Stimulated activated memory B cell treated with anti-CD40 and anti-IgM and Interleukin-4, amounts not matched to agents 10 μg/mL and 1 μg/mL and 100 μg/mL, for 72 hours (primary cell): ENCODE results near the gene LBR.
"Not testable (repeated sequence)": the region's sequence is repeated elsewhere in the genome, so short reads cannot be mapped to it uniquely, and the experiment has no call there.

Source experiments
- ATAC-seq: fragments of 150-1000 bp; cut with Tn5 transposase; 2 replicates; pipeline ENCODE4 v1.10.0; 2021
- H3K27ac Mint-ChIP-seq: one replicate; pipeline ENCODE4 v1.8.0; 2022; ENCODE audit warnings: mild to moderate bottlenecking, mixed read lengths
- H3K27me3 Mint-ChIP-seq: one replicate; pipeline ENCODE4 v1.8.0; 2022; ENCODE audit warnings: mixed read lengths
- H3K36me3 Mint-ChIP-seq: one replicate; pipeline ENCODE4 v1.8.0; 2022; ENCODE audit warnings: mixed read lengths
- H3K4me1 Mint-ChIP-seq: one replicate; pipeline ENCODE4 v1.8.0; 2022; ENCODE audit warnings: mixed read lengths
- H3K4me3 Mint-ChIP-seq: one replicate; pipeline ENCODE4 v1.8.0; 2022; ENCODE audit warnings: mild to moderate bottlenecking, moderate library complexity, mixed read lengths
- H3K9me3 Mint-ChIP-seq: one replicate; pipeline ENCODE4 v1.8.0; 2022; ENCODE audit warnings: mixed read lengths

LBR gene

DNA sequence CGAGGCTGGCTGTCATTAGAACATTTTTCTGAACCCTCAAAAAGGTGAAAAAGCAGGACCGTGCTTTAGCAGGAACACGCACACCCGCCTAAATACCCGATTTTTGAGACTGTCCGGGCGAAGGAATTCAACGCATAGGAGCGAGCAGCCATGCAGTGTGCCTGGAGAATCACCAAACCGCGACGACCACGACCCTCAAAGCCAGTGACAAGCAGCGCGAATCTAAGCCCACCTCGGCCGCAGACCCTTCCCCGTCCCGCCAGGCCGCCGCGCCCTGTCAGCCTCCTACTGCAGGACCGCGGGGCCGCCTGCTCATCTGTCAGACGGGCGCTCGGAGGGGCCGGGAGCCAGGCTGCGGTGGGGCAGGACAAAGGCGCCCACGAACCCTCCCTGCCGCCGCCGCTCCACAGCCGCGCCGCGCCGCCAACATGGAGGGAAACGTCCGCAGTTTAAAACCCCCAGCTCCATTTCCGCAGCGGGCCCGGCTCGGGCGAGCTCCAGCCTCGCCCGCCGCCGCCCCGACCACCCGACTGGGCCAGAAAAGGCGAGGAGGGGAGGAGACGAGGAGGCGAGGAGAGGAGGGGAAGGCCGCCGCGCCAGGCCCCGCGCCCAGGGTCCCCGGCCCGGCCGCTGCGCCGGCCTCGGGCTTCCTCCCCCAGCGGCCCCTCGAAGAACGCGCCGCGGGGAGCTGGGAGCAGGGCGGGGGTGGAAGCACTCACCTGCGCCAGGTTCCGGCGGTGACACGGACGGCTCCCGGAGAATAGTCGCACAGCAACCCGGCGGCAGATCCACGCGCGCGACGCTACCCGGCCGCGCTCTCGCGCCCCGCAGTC lies at the start of gene LBR:
Gene LBR, minus strand, starts transcription at position 804 of the 833 bp plus-strand sequence. CDS start 3,963 bp downstream, outside the sequence.
- Mint-ChIP-seq H3K9me3 (no peaks in the 10 kb centered on the region), H3K36me3 (peaks cover 9% of the 10 kb centered on the region), H3K27me3 (no peaks in the 10 kb centered on the region), H3K4me1 (peaks cover 41% of the 10 kb centered on the region), H3K27ac (peak within 1 kb of the TSS; percentile 46), H3K4me3 (peak within 1 kb of the TSS; percentile 86)
- peak; percentile 69 for ATAC-seq

DNA sequence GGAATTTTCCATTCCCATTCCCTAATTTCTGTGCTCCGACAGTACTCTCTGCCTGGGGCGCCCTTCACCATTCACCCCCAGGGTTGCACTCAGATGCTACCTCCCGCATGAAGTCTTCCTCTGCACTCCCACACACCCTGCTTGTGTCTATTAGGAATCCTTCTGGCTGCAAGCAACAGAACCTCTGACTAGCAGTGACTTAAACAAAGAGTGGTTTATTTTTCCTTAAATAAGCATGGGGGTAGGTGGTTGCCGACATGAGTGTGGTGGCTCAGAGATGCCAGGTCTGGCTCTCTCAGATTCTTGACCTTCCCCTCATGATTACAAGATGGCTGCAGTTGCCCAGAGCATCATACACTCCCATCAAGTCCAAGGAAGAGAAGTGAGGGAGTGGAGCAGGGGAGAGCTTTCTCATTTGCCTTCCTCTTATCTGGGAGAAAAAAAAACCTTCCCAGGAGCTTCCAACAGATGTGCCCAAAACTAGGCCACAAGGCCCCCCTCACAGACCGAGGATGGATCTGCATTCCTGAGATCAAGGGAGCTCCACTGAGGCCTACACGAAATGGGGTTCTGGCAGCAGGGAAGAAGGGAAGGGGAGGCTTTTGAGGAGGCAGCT lies 49.6 kb upstream of the LBR start:
- H3K36me3 Mint-ChIP-seq, result no peaks in the 10 kb centered on the region
- H3K27ac Mint-ChIP-seq, result peak overlapping the region; percentile 54
- H3K4me3 Mint-ChIP-seq, result no peak overlapping the region
- peaks cover 53% of the 10 kb centered on the region for H3K4me1 Mint-ChIP-seq
- no peaks in the 10 kb centered on the region for H3K27me3 Mint-ChIP-seq
- ATAC-seq, result no peak
- no peaks in the 10 kb centered on the region for H3K9me3 Mint-ChIP-seq

DNA sequence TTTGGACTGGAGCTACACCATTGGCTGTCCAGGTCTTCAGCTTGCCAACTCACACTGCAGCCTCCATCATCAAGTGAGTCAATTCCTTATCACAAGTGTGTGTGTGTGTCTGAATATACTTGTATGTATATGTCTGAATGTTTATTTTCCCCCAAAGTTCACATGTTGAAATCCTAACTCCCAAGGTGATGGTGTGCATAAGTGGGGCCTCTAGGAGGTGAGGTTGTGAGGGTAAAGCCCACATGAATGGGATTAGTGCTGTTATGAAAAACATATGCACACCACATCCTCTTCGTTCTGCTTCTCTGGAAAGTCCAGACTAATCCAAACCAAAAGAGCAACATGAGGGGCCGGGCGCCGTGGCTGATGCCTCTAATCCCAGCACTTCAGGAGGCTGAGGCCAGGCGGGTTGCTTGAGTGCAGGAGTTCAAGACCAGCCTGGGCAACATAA lies 48.7 kb upstream of the LBR start:
- no peak overlapping the region for H3K27ac Mint-ChIP-seq
- H3K4me1 Mint-ChIP-seq, result peaks cover 48% of the 10 kb centered on the region
- H3K27me3 Mint-ChIP-seq, result no peaks in the 10 kb centered on the region
- no peaks in the 10 kb centered on the region for H3K36me3 Mint-ChIP-seq
- ATAC-seq, result no peak
- no peaks in the 10 kb centered on the region for H3K9me3 Mint-ChIP-seq
- no peak overlapping the region for H3K4me3 Mint-ChIP-seq

DNA sequence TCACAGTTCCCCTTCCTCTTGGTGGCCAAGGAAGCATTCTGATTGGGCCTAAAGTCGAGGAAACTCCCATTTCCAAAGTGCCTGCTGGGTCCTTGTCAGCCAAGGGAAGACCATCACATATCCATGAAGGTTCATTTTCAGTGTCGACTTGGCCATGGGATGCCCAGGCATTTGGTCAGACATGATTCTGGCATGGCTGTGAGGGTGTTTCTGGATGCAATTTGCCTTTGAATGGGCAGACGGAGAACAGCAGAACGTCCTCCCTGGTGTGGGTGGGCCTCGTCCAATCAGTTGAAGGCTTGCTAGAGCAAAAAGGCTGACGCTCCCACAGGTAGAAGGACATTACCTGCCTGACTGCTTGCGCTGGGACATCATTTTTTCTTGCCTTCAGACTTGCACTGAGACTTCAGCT lies 48.3 kb upstream of the LBR start:
- H3K4me3 Mint-ChIP-seq, result no peak overlapping the region
- no peaks in the 10 kb centered on the region for H3K36me3 Mint-ChIP-seq
- no peaks in the 10 kb centered on the region for H3K9me3 Mint-ChIP-seq
- no peak overlapping the region for H3K27ac Mint-ChIP-seq
- ATAC-seq, result no peak
- H3K4me1 Mint-ChIP-seq, result peaks cover 46% of the 10 kb centered on the region
- H3K27me3 Mint-ChIP-seq, result no peaks in the 10 kb centered on the region

DNA sequence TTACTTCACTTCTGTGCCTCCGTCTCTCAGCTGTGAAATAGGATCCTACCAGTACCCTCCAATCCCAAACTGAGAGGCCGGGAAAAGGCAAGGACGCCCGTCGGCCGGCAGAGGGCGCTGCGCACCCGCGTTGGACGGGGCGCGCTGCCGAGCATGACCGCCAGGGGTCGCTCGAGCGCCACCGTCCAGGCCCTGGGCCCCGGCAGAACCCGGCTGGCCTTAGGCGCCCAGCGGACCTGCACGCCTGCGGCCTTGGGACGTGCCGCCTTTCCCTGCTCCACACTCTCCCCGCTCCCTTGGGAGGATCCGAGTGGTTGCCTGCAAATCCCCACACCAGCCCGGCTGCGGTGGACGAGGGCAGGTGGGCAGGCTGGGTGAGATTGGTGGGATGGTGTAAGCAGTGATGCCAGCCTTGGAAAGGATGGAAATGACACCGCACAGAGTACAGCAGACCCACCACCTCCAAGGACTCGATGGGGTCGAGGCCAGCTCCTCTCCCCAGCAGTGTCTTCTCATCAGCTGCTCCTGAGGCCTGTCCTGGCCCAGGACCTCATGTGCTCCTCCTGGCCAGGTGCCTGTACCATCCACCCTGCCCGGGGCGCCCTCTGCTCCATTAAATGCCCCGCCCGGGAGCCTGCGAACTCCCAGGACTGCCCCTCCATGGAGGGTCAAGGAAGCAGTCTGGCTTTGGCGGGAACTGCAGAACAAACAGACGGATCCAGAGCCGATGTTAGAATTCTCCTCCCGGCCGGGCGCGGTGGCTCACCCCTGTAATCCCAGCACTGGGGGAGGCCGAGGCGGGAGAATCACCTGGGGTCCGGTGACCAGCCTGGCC lies 47.4 kb upstream of the LBR start:
- ATAC-seq, result peak; percentile 81
- no peaks in the 10 kb centered on the region for H3K36me3 Mint-ChIP-seq
- no peak overlapping the region for H3K27ac Mint-ChIP-seq
- H3K4me3 Mint-ChIP-seq, result no peak overlapping the region
- H3K9me3 Mint-ChIP-seq, result no peaks in the 10 kb centered on the region
- H3K4me1 Mint-ChIP-seq, result peaks cover 36% of the 10 kb centered on the region
- H3K27me3 Mint-ChIP-seq, result no peaks in the 10 kb centered on the region

DNA sequence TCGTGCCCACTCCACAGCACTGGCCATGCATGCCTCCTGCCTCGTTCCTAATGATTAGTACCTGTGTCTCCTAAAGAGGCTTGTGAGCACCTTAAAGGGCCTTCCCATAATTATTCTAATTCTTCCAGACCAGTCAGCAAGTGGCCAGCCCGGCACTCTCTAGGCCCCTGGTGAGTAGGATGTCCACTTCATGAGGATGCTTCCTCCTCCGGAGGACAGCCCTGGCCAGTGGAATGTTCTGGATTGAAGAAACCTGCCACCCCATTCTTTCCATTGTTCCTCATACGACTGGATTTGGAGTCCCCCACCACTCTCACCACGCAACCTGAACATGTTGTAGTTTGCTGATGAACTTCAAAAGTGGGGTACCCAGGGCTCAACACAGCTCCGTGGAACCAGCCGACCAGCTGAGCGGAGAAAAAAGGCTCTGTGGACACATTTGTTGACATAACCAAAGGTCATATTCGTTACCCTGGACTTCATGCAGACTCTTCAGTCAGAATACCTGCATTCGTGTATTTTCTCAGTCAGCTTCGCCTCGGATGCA lies 46.7 kb upstream of the LBR start:
- H3K27me3 Mint-ChIP-seq, result no peaks in the 10 kb centered on the region
- no peak for ATAC-seq
- H3K4me1 Mint-ChIP-seq, result peaks cover 32% of the 10 kb centered on the region
- no peaks in the 10 kb centered on the region for H3K9me3 Mint-ChIP-seq
- H3K36me3 Mint-ChIP-seq, result no peaks in the 10 kb centered on the region
- H3K27ac Mint-ChIP-seq, result no peak overlapping the region
- H3K4me3 Mint-ChIP-seq, result no peak overlapping the region

DNA sequence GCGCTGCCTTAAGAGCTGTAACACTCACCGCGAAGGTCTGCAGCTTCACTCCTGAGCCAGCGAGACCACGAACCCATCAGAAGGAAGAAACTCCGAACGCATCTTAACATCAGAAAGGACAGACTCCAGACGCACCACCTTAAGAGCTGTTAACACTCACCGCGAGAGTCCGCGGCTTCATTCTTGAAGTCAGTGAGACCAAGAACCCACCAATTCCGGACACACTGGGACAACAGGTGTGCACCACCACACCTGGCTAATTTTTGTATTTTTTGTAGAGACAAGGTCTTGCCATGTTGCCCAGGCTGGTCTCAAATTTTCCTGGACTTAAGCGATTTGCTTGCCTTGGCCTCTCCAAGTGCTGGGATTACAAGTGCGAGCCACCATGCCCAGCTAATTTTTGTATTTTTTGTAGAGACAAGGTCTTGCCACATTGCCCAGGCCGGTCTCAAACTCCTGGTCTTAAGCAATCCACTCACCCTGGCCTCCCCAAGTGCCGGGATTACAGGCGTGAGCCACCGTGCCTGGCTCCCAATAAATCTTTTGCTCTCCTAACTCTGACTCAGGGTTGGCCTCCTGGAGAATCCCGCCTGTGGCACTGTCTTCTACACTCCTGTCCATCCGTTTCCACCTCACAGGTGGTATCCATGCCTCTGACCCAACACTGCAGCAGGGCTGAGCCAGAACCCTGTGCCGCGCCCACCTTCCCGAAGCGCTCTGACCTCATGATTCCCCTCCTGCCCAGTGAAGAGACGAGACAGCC lies 46.0 kb upstream of the LBR start:
- H3K36me3 Mint-ChIP-seq, H3K9me3 Mint-ChIP-seq, H3K27ac Mint-ChIP-seq, ATAC-seq, H3K27me3 Mint-ChIP-seq, H3K4me3 Mint-ChIP-seq: not testable (repeated sequence)
- H3K4me1 Mint-ChIP-seq, result peaks cover 29% of the 10 kb centered on the region

DNA sequence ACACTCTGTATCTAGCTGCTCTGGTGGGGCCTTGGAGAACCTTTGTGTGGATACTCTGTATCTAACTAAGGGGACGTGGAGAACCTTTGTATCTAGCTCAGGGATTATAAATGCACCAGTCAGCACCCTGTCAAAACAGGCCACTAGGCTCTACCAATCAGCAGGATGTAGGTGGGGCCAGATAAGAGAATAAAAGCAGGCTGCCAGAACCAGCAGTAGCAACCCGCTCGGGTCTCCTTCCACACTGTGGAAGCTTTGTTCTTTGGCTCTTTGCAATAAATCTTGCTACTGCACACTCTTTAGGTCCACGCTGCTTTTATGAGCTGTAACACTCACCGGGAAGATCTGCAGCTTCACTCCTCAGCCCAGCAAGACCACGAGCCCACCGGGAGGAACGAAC lies 45.4 kb upstream of the LBR start:
- H3K36me3 Mint-ChIP-seq, H3K27ac Mint-ChIP-seq, H3K9me3 Mint-ChIP-seq, H3K27me3 Mint-ChIP-seq, H3K4me3 Mint-ChIP-seq, ATAC-seq: not testable (repeated sequence)
- H3K4me1 Mint-ChIP-seq, result peaks cover 29% of the 10 kb centered on the region

DNA sequence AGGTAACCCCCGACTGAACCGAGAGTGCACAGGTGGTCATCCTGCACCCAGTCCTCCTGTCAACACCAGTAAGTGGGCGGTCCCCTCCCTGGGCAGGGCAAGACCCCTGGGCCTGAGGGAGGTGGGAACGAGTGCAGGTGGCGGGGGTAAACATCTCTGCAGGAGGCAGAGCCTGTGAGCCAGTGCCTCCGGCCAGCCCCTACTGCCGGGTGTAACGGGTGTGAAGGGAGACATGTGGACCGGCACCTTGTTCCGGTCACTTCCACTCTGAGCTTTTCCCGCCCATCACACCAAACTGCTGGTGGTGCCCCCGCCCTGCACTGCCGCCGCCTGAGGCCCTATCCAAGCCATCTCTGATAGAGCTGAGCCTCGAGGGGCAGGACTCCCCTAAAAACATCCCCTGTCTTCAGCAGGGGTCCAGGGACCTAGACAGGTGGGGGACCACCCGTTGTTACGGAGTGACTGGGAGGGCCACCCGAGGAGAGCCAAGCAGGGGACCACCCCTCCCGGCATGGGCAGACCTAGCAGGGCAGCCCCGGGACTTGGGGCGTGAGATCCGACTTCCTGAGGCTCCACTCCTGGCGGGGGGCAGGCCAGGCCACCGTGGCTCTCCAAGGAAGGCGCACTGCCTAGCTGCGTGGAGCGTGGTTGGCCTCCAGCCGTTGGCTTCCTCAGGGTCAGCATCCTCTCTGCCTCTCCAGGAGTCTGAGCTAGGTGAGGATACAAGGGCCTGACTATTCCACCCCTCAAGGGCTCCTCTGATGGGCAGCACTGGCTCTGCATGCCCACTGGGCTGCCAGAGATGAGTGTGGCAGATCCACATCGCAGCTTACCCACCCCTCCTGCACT lies 43.8 kb upstream of the LBR start:
- Mint-ChIP-seq H3K4me3 (no peak overlapping the region), H3K4me1 (peaks cover 29% of the 10 kb centered on the region), H3K9me3 (no peaks in the 10 kb centered on the region), H3K27me3 (no peaks in the 10 kb centered on the region), H3K36me3 (no peaks in the 10 kb centered on the region), H3K27ac (no peak overlapping the region)
- ATAC-seq, result no peak

DNA sequence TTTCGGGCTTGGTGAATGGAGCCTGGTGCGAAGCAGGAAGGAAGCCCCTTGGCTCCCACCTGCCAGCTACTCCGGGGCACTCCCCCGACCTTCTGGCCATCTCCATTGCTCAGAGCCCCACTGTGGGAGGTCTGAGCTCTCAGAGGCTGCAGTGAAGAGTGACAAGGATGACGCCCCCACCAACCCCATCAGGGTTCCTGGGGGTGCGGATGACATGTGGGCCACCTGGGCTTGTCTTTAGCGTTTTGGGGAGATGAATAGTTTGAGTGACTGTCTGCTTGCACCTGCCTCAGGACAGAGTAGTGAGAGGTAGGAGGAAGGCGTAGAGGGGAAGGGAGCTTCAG lies 43.2 kb upstream of the LBR start:
- Mint-ChIP-seq H3K27me3 (no peaks in the 10 kb centered on the region), H3K36me3 (no peaks in the 10 kb centered on the region), H3K4me3 (no peak overlapping the region), H3K4me1 (peaks cover 31% of the 10 kb centered on the region), H3K27ac (no peak overlapping the region), H3K9me3 (no peaks in the 10 kb centered on the region)
- ATAC-seq, result no peak

DNA sequence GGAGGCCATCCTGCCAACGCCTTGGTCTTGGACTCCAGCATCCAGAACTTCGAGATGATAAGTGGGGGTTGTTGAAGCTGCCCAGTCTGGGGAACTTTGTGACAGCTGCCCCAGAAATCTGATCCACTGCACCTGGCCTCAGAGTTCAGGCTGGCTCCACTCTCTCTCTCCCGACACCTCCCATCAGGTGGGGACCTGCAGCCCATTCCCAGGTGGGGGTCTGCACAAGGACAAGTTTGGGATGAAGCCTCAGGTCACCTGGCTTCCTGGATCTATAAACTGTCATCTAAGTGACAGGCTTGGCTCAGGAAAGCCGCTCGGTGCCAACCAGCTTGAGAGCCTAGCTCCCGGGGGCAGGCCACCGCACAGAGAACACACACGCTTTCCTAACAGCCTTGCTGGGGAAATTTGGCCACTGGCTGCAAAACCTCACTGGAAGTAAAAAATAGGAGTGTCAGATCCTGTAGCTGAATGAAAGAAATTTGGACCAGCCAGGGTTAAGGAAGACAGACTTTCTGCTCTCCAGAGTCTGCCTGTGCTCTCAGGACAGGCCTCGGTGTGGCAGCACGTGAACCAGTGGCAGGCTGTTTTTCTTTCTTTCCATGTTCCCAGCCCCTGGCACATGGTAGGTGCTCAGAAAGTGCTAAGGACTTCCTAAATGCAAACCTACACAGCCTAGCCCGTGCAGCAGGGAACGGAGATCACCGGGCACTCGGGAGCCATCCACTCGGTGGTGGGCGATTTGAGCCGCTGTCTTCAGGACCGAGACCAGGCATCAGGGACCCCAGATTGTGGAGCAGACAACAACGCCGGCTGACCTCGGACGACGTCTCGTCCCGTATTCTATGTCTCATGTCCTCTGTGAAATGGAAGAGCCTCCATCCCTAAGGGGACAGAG lies 42.6 kb upstream of the LBR start:
- Mint-ChIP-seq H3K36me3 (no peaks in the 10 kb centered on the region), H3K4me1 (peaks cover 37% of the 10 kb centered on the region), H3K27ac (no peak overlapping the region), H3K4me3 (no peak overlapping the region), H3K9me3 (no peaks in the 10 kb centered on the region), H3K27me3 (no peaks in the 10 kb centered on the region)
- no peak for ATAC-seq

DNA sequence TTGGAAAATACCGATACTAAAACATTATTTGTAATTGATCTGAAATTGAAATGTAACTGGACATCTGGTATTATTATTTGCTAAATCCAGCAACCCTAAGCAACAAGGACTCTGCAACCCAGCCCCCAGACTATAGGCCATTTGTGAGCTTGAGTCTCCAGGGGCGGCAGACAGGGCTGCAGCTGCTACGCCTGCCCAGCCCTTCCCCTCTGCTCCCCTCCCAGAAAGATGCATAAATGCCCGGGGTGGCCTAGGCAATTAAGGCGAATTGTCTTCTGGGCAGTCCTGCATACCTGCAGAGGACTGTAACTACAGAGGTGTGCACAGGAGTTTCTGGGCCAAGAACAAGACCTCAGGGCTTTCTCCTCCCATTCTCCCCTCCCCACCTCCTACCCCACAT lies 41.2 kb upstream of the LBR start:
- no peaks in the 10 kb centered on the region for H3K9me3 Mint-ChIP-seq
- no peak overlapping the region for H3K4me3 Mint-ChIP-seq
- no peak for ATAC-seq
- no peaks in the 10 kb centered on the region for H3K27me3 Mint-ChIP-seq
- H3K36me3 Mint-ChIP-seq, result no peaks in the 10 kb centered on the region
- peaks cover 42% of the 10 kb centered on the region for H3K4me1 Mint-ChIP-seq
- H3K27ac Mint-ChIP-seq, result peak overlapping the region; percentile 98

DNA sequence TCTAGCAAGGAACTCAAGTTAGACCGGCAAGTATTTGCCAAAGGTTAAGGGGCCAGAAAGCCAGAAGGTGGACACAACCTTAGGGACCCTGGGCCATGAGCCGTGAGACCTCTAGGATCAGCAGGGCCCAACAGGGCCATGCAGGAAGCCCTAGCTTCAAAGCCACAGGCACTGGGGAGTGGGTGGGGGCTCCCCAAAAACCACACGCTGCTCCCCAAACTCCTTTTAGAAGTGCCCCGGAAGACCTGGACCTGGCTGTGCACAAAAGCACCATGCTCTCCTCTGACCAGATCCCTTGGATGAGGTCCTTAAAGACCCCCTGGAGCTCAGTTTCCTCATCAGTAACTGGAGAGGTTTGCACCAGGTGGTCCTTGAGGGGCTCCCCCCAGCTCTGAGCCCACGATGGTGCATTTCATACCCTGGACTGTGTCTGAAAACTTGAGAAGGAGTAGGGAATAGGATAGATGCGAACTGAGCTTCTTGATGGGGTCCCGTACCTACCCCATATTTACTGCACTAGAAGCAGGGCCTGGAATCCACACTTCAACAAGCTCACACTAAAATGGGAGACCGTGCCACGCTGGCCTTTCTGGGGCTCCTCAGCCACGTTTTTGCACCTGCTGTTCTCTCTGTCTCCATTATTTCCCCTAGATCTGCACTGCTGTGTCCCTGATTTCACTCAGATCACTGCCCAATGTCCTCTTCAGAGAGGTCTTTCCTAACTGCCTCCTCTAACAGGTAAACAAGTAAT lies 40.6 kb upstream of the LBR start:
- Mint-ChIP-seq H3K36me3 (no peaks in the 10 kb centered on the region), H3K27me3 (no peaks in the 10 kb centered on the region), H3K4me1 (peaks cover 45% of the 10 kb centered on the region), H3K27ac (peak overlapping the region; percentile 98), H3K9me3 (no peaks in the 10 kb centered on the region), H3K4me3 (peak overlapping the region; percentile 87)
- no peak for ATAC-seq
